ENCODE data around the gene MISP3. TPM values are rescaled to one million over a fixed set of nuclear protein-coding genes. Genes with fewer than 3 reads are reported as not detected.

MISP3 gene
- total and polyA plus RNA-seq, 9 of the 15 experiments (the other 6 are each of a cell fraction or from before 2014, with no cell fraction given), result 0.25 to 5.6 (median 1.6) TPM

- no peak for TF ChIP-seq KDM2B (CRISPR knock-in tag; IDR thresholded peaks at IDR 0.05)
- no peak for TF ChIP-seq MLX (CRISPR knock-in tag; conservative IDR thresholded peaks at IDR 0.05)
- TF ChIP-seq HDAC2 (IDR thresholded peaks at IDR 0.05), result no peak
- TF ChIP-seq ZFX (CRISPR knock-in tag; IDR thresholded peaks at IDR 0.05), result peak; percentile 37; the same call in 1 of the 2 replicates
- no peak for TF ChIP-seq ZNF449 (CRISPR knock-in tag; IDR thresholded peaks at IDR 0.05)
- TF ChIP-seq RB1 (IDR thresholded peaks at IDR 0.05; ENCODE audit: low read depth), result peak; percentile 54; the same call in 1 of the 2 replicates
- peak; percentile 68 for TF ChIP-seq POLR2G (IDR thresholded peaks at IDR 0.05; ENCODE audit: low read depth, low read length)
- TF ChIP-seq ZNF766 (CRISPR knock-in tag; conservative IDR thresholded peaks at IDR 0.05), result 0 out of 2 replicates have a peak, but pooled peaks have one; percentile 1
- peak in 2 of 3 experiments; percentile 4 to 21 for TF ChIP-seq YY1 (IDR thresholded peaks at IDR 0.05; ENCODE audit: borderline replicate concordance in 1 of 3, control insufficient read depth in 1 of 3, extremely low read depth in 1 of 3, insufficient read depth in 3 of 3, insufficient read length in 1 of 3, insufficient replicate concordance in 2 of 3, low read depth in 1 of 3, low read length in 2 of 3)
- TF ChIP-seq PRMT5 (CRISPR knock-in tag; IDR thresholded peaks at IDR 0.05), result no peak
- TF ChIP-seq GATA2 (CRISPR knock-in tag; IDR thresholded peaks at IDR 0.05), result no peak
- no peak for TF ChIP-seq SMARCB1 (IDR thresholded peaks at IDR 0.05; ENCODE audit: insufficient read length, low read depth)
- 0 out of 2 replicates have a peak, but pooled peaks have one; percentile 28 for TF ChIP-seq SIN3B (IDR thresholded peaks at IDR 0.05; ENCODE audit: low read depth)
- no peak for TF ChIP-seq ZNF592 (IDR thresholded peaks at IDR 0.05)
- TF ChIP-seq ZBTB7A (IDR thresholded peaks at IDR 0.05; ENCODE audit: borderline replicate concordance, control insufficient read depth, low read depth, low read length), result peak; percentile 44; the same call in 1 of the 2 replicates
- peak; percentile 94 for TF ChIP-seq CTBP1 (IDR thresholded peaks at IDR 0.05; ENCODE audit: borderline replicate concordance)
- TF ChIP-seq CXXC5 (CRISPR knock-in tag; IDR thresholded peaks at IDR 0.05), result peak; percentile 73
- TF ChIP-seq MTA1 (IDR thresholded peaks at IDR 0.05; ENCODE audit: borderline replicate concordance), result no peak
- TF ChIP-seq ZNF197 (CRISPR knock-in tag; IDR thresholded peaks at IDR 0.05; ENCODE audit: low read depth), result peak; percentile 37; the same call in 1 of the 2 replicates
These were observed 17.3 kb downstream of the MISP3 start (continued) for GRCh38 chr19:14089662-14090508.
